Epithelial cell of proximal tubule (primary cell): ENCODE results near the gene CEMIP2. TPM values are rescaled to one million over a fixed set of nuclear protein-coding genes. Genes with fewer than 3 reads are reported as not detected.

Source experiments
- DNase-seq: peaks from one replicate; pipeline ENCODE4 v3.0.0-alpha.2; 2011; ENCODE audit warnings: low read depth
- H3K4me3 ChIP-seq: 2 replicates; pipeline ENCODE4 v1.5.1; 2011; ENCODE audit warnings: low read depth, mild to moderate bottlenecking, low read length
- total RNA-seq: library from RNA; depleted of rRNA; stranded (reverse); fragments of >200 nt; gene quantifications from 2 replicates; pipeline ENCODE4 v1.2.3, GENCODE V29; 2015
- TF ChIP-seq, protein P1 (sequence below): conservative IDR thresholded peaks from 2 replicates; pipeline ENCODE4 v1.5.1; 2012; ENCODE audit warnings: low read depth, mild to moderate bottlenecking, low read length

The CEMIP2 gene
- total RNA-seq, 1 donor from 2014 or later = 58.8 TPM

DNA sequence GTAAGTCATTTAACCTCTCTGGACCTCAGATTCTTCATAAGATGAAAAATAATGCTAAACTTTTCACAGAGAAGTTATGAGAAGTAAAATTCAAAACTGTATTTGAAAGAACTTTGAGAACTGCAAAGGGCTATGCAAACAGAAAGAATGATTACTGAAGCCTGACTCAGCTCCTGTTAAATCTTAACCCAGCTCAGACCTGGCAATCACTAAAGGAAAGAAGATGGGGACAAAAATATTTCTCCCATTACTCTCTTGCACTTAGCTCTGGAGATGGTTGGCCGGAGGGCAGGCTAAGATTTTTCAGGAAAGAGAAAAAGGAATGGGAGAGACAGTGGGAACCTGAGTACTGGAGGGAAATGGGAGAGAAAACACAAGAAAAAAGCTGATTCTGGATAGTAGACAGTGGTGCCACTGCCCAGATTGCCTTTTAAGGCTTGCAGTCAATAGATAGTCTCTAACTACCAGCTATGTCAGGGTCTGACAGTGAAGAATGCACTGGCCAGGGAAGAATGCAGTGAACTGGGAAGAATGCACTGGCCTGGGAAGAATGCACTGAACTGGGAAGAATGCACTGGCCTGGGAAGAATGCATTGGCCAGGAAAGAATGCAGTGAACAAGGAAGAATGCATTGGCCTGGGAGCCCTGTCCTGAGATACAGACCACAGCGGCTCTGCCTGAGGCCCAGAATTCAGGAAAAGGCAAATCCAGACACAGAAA is 25.2 kb upstream of the CEMIP2 start:
- H3K4me3 ChIP-seq = no peak overlapping the region
- DNase-seq = peak; percentile 93

DNA sequence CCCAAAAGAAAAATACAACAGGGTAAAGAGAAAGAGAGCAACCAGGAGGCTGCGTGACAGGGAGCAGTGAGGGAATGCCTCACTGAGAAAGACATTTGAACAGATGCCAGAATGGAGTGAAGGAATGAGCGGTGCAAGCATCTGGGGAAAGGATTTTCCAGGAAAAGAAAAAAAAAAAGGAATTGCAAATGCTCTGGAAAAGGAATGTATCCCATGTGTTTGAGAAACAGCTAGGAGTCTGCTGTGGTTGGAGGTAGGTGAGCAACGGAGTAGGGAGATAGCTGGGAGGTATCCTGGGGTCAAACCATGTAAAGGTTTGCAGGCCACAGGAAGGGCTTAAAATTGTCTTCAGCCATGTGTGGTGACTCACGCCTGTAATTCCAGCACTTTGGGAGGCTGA is 23.6 kb upstream of the CEMIP2 start:
- no peak overlapping the region for H3K4me3 ChIP-seq
- TF ChIP-seq, protein P1, sequence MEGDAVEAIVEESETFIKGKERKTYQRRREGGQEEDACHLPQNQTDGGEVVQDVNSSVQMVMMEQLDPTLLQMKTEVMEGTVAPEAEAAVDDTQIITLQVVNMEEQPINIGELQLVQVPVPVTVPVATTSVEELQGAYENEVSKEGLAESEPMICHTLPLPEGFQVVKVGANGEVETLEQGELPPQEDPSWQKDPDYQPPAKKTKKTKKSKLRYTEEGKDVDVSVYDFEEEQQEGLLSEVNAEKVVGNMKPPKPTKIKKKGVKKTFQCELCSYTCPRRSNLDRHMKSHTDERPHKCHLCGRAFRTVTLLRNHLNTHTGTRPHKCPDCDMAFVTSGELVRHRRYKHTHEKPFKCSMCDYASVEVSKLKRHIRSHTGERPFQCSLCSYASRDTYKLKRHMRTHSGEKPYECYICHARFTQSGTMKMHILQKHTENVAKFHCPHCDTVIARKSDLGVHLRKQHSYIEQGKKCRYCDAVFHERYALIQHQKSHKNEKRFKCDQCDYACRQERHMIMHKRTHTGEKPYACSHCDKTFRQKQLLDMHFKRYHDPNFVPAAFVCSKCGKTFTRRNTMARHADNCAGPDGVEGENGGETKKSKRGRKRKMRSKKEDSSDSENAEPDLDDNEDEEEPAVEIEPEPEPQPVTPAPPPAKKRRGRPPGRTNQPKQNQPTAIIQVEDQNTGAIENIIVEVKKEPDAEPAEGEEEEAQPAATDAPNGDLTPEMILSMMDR = no peak
- DNase-seq = peak; percentile 89

More for the DNA sequence above, 25.2 kb upstream of the CEMIP2 start:
- TF ChIP-seq, protein P1 = no peak

DNA sequence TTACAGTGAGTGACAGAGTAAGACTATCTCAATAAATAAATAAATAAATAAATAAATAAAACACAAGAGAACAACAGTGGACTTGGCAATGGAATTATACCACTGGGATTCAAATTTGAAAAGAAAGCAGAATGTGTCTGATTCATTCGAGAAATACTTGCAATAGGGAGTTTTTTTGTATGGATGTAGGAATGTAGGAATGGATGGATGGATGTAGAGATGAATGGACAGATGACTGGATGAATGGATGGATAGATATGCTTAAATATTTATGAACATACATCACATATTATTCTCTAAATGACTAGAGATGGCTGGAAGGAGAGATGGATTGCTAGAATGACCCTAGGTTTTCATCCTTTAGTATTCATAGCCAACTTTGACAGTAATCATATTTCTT is 22.0 kb upstream of the CEMIP2 start:
- TF ChIP-seq, protein P1 = no peak
- H3K4me3 ChIP-seq = no peak overlapping the region
- DNase-seq = no peak

DNA sequence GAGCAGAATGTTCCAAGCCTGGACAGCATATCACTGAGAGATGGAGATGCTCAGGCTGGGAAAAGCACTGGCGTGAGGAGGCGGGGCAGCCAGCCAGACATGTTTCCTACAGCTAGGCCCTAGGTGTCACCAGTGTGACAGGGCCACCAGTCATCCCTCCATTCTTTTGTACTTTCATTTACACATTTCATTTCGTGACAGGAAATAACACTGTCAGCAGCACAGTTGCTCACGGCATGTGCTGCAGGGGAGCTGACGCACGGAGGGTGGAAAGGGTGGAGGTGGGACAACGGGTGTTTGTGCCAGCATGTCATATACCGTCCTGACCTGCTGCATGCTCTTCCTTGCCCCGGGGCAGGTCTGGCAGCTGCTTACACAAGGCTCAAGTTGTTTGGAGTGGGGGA is 14.8 kb upstream of the CEMIP2 start:
- no peak for DNase-seq
- H3K4me3 ChIP-seq = no peak overlapping the region
- TF ChIP-seq, protein P1 = no peak

DNA sequence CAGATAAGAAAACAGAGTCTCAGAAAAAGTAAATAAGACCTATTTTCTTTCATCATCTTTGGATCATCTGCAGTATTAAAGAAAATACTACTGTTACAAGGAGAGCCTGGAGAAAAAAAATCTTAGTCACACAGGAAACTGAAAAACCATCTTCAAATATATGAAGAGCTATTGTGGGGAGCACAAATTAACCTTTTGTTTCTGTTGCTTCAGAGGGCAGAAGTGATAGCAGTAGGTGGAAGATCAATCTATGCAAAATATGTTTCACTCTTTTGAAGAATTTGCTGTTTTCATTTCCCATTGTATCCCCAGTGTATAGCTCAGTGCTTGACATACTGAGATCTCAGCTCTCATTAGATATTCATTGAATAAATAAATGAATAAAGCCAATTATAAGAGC is 13.1 kb upstream of the CEMIP2 start:
- no peak overlapping the region for H3K4me3 ChIP-seq
- TF ChIP-seq, protein P1 = no peak
- no peak for DNase-seq

DNA sequence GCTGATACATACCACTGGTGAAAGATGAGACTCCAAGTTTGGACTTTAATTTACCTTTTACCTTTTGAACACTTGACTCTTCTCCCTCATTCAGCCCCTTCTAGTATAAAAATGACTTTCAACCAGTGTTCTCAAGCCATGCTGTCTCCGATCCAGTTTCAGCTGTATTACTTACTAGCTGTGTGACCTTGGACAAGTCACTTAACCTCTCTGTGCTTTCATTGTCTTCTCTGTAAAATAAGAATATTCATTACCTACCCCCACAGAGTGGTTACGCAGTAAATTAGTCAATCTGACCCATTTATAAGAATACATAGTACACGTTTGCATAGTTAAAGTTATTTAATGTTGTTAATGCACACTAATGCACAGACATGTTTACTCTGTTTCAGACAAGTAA is 12.6 kb upstream of the CEMIP2 start:
- no peak overlapping the region for H3K4me3 ChIP-seq
- DNase-seq = no peak
- TF ChIP-seq, protein P1 = no peak

DNA sequence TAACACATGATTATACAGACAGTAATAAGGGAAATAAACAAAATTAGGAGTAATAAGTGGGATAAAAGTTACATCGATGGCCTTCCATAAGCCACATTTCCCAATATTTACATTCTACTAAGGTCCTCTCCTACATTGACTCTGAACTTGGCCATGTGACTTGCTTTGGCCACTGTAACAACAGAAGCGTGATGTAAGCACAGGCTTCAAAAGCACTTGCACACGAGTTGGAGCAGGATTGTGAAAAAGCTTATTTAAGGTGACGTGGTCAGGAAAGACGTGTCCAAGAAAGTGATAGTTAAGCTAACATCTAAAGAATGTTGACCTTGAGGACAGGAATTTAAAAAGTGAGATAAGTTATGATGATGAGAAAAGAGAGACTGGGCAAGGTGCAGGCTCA is 9.8 kb upstream of the CEMIP2 start:
- no peak overlapping the region for H3K4me3 ChIP-seq
- TF ChIP-seq, protein P1 = no peak
- DNase-seq = no peak
